HepG2 (cell line): ENCODE results near the gene CARMIL3. TPM values are rescaled to one million over a fixed set of nuclear protein-coding genes. Genes with fewer than 3 reads are reported as not detected.

ENCODE experiments used
- AKNA ChIP-seq: sonication (generic); formaldehyde crosslinking; IDR thresholded peaks from 2 replicates; pipeline ENCODE4 v1.4.0; 2020; ENCODE audit warnings: missing genetic modification reagents, borderline replicate concordance
- BRD4 ChIP-seq: sonication (generic); formaldehyde crosslinking; IDR thresholded peaks from 2 replicates; pipeline ENCODE4 v1.4.0; 2020; ENCODE audit warnings: missing genetic modification reagents
- ELK4 ChIP-seq: sonication (generic); formaldehyde crosslinking; IDR thresholded peaks from 2 replicates; pipeline ENCODE4 v1.9.0; 2021; ENCODE audit warnings: missing genetic modification reagents, borderline replicate concordance
- HOMEZ ChIP-seq: IDR thresholded peaks from 2 replicates; pipeline ENCODE4 v1.6.1; 2016; ENCODE audit warnings: low read depth
- IKZF1 ChIP-seq: fragments of 450-650 bp; IDR thresholded peaks from 2 replicates; pipeline ENCODE4 v1.7.1; 2016
- SIN3A ChIP-seq: IDR thresholded peaks from 2 replicates; pipeline ENCODE4 v1.6.1; 2011; ENCODE audit warnings: low read depth, mild to moderate bottlenecking, control low read depth, low read length, borderline replicate concordance
- TFAP4 ChIP-seq: sonication (generic); IDR thresholded peaks from 2 replicates; pipeline ENCODE4 v1.6.1; 2016; ENCODE audit warnings: low read depth, borderline replicate concordance
- ZBTB1 ChIP-seq: sonication (generic); formaldehyde crosslinking; IDR thresholded peaks from 2 replicates; pipeline ENCODE4 v1.4.0; 2020; ENCODE audit warnings: missing genetic modification reagents, borderline replicate concordance
- ZBTB33 ChIP-seq: sonication (generic); formaldehyde crosslinking; IDR thresholded peaks from 2 replicates; pipeline ENCODE4 v1.4.0; 2020; ENCODE audit warnings: missing genetic modification reagents
- ZGPAT ChIP-seq: IDR thresholded peaks from 2 replicates; pipeline ENCODE4 v1.6.1; 2016; ENCODE audit warnings: mild to moderate bottlenecking
- ZMAT5 ChIP-seq: sonication (generic); formaldehyde crosslinking; IDR thresholded peaks from 2 replicates; pipeline ENCODE4 v1.5.0; 2020; ENCODE audit warnings: mild to moderate bottlenecking, low read depth, missing genetic modification reagents, borderline replicate concordance
- ZNF225 ChIP-seq: sonication (generic); formaldehyde crosslinking; IDR thresholded peaks from 2 replicates; pipeline ENCODE4 v1.4.0; 2020; ENCODE audit warnings: mild to moderate bottlenecking, missing genetic modification reagents
- ZNF652 ChIP-seq: IDR thresholded peaks from 2 replicates; pipeline ENCODE4 v1.6.1; 2016; ENCODE audit warnings: low read depth, borderline replicate concordance
- ZNF737 ChIP-seq: sonication (generic); formaldehyde crosslinking; IDR thresholded peaks from 2 replicates; pipeline ENCODE4 v1.5.0; 2020; ENCODE audit warnings: missing genetic modification reagents, mild to moderate bottlenecking, borderline replicate concordance
- ZNF768 ChIP-seq: sonication (generic); formaldehyde crosslinking; IDR thresholded peaks from 2 replicates; pipeline ENCODE4 v1.4.0; 2020; ENCODE audit warnings: missing genetic modification reagents
- polyA plus RNA-seq, 8 experiments: library from polyadenylated mRNA; depleted of rRNA in 3 of 8; stranded (reverse) in 7 of 8; unstranded in 1 of 8; fragments of >200 nt; fragmentation: Illumina TruSeq in 4 of 8; extraction: Trizol in 4 of 8; gene quantifications; 2 replicates each; pipeline versions ENCODE4 v1.2.1 to v1.2.3, GENCODE V29; 2011 to 2016; ENCODE audit warnings: low read depth in 4 of 8, missing spikeins in 1 of 8, mixed read lengths in 1 of 8; ENCODE audit not compliant: insufficient read depth in 1 of 8
- total RNA-seq, 5 experiments: library from RNA; depleted of rRNA; stranded (reverse); fragments of >200 nt; fragmentation: Illumina TruSeq; extraction: Trizol; gene quantifications; 2 replicates each; pipeline ENCODE4 v1.2.3, GENCODE V29; 2016; ENCODE audit warnings: low read depth in 1 of 5

Gene CARMIL3
- total and polyA plus RNA-seq, 2 of the 13 experiments (the other 11 are each of a cell fraction or from before 2014, with no cell fraction given) = 0.27 to 0.55 TPM

GRCh38 chr14:24110060-24110459 is 58.3 kb downstream of the CARMIL3 start (continued):
- no peak for TF ChIP-seq SIN3A
- no peak for TF ChIP-seq ZGPAT (CRISPR knock-in tag)
- no peak for TF ChIP-seq ZNF225 (CRISPR knock-in tag)
- no peak for TF ChIP-seq AKNA (CRISPR knock-in tag)
- no peak for TF ChIP-seq ZNF737 (CRISPR knock-in tag)
- TF ChIP-seq IKZF1 = no peak
- 0 out of 2 replicates have a peak, but pooled peaks have one; percentile 12 for TF ChIP-seq TFAP4
- TF ChIP-seq ZBTB1 (CRISPR knock-in tag) = no peak
- no peak for TF ChIP-seq ZNF768
- TF ChIP-seq ZNF652 (CRISPR knock-in tag) = no peak
- peak; percentile 24; the same call in 1 of the 2 replicates for TF ChIP-seq HOMEZ
- TF ChIP-seq ZBTB33 (CRISPR knock-in tag) = no peak
- no peak for TF ChIP-seq ELK4 (CRISPR knock-in tag)
- no peak for TF ChIP-seq ZMAT5 (CRISPR knock-in tag)
- TF ChIP-seq BRD4 (CRISPR knock-in tag) = no peak
